GM12878 (cell line): ENCODE results near the gene OSM. TPM values are rescaled to one million over a fixed set of nuclear protein-coding genes. Genes with fewer than 3 reads are reported as not detected.

Source experiments
- ATAC-seq: fragments of 200-7000 bp; cut with Tn5 transposase; 3 replicates; pipeline ENCODE4 v1.9.1; 2020; ENCODE audit warnings: mild to moderate bottlenecking, moderate library complexity
- BruUV-seq: library from RNA; stranded (reverse); fragments of 400-500 nt; replicated peaks from 2 replicates; lab custom pipeline; 2021; lab: Mats Ljungman, UMichigan
- CTCF ChIA-PET: fragments of 300-600 bp; sonication (Branson Sonifier 250); formaldehyde crosslinking; extraction: SDS; loops from one replicate; lab custom pipeline; 2021; ENCODE audit warnings: inconsistent platforms; lab: Yijun Ruan, JAX
- POLR2A ChIA-PET: fragments of 350-600 bp; formaldehyde crosslinking; extraction: SDS; loops from one replicate; lab custom pipeline; 2021; ENCODE audit warnings: inconsistent platforms; lab: Charles Lee
- RAD21 ChIA-PET: fragments of 300-600 bp; sonication (Branson Sonifier 250); formaldehyde crosslinking; loops from one replicate; lab custom pipeline; 2023; ENCODE audit warnings: antibody characterized with exemption; ENCODE audit not compliant: unreplicated experiment; lab: Charles Lee
- SMC1A ChIA-PET: fragments of 300-600 bp; sonication (Branson Sonifier 250); formaldehyde crosslinking; loops from one replicate; lab custom pipeline; 2023; ENCODE audit not compliant: unreplicated experiment, uncharacterized antibody; lab: Charles Lee
- DNase-seq: peaks from one replicate; pipeline ENCODE4 v3.0.0-alpha.2; 2011; ENCODE audit warnings: low read depth, low spot score
- FAIRE-seq: peaks from 3 replicates; lab custom pipeline; 2011; peaks lifted over from hg19 to GRCh38; lab: Jason Lieb, UNC
- H2AFZ ChIP-seq: 2 replicates; pipeline ENCODE4 v1.6.0; 2011; ENCODE audit warnings: low read depth, low read length, control low read depth; ENCODE audit not compliant: control insufficient read depth
- H3K27ac ChIP-seq: 2 replicates; pipeline ENCODE4 v1.5.1; 2011; ENCODE audit warnings: control low read depth; ENCODE audit not compliant: control insufficient read depth, insufficient read depth
- H3K27me3 ChIP-seq, 2 experiments: replicated peaks in 1 of 2; 2 replicates each; pipeline versions ENCODE4 v1.6.0 to v1.6.1; 2011; ENCODE audit warnings: low read length in 1 of 2; ENCODE audit not compliant: control insufficient read depth in 2 of 2, insufficient read depth in 2 of 2
- H3K36me3 ChIP-seq, 2 experiments: 2 replicates each; pipeline ENCODE4 v1.5.1; 2011; ENCODE audit warnings: low read length in 1 of 2; ENCODE audit not compliant: control insufficient read depth in 2 of 2, insufficient read depth in 2 of 2
- H3K4me1 ChIP-seq: 2 replicates; pipeline ENCODE4 v1.6.1; 2011; ENCODE audit warnings: mild to moderate bottlenecking, low read length, moderate library complexity, mixed read lengths; ENCODE audit not compliant: control insufficient read depth, insufficient read depth
- H3K4me2 ChIP-seq: 2 replicates; pipeline ENCODE4 v1.6.0; 2011; ENCODE audit warnings: control low read depth; ENCODE audit not compliant: control insufficient read depth, insufficient read depth
- H3K4me3 ChIP-seq: fragments of 200-600 bp; sonication (generic); 2 replicates; pipeline ENCODE4 v1.5.1; 2016
- H3K79me2 ChIP-seq: 2 replicates; pipeline ENCODE4 v1.6.0; 2011; ENCODE audit warnings: low read length; ENCODE audit not compliant: control insufficient read depth, insufficient read depth
- H3K9ac ChIP-seq: 2 replicates; pipeline ENCODE4 v1.8.0; 2011; ENCODE audit warnings: low read length, control low read depth, mixed read lengths; ENCODE audit not compliant: control insufficient read depth, insufficient read depth
- H3K9me3 ChIP-seq: replicated peaks from 3 replicates; pipeline ENCODE4 v1.5.1; 2011; ENCODE audit warnings: mild to moderate bottlenecking, low read length; ENCODE audit not compliant: control insufficient read depth, insufficient read depth
- H4K20me1 ChIP-seq: 2 replicates; pipeline ENCODE4 v1.6.0; 2011; ENCODE audit not compliant: control insufficient read depth, insufficient read depth
- ATF7 ChIP-seq: fragments of 450-650 bp; IDR thresholded peaks from 2 replicates; pipeline ENCODE4 v1.6.1; 2016; ENCODE audit warnings: low read depth, mild to moderate bottlenecking
- BCL11A ChIP-seq: IDR thresholded peaks from 2 replicates; pipeline ENCODE4 v1.6.1; 2011; ENCODE audit warnings: low read depth, low read length
- EP300 ChIP-seq, 2 experiments: fragments of 150-350 bp in 1 of 2; IDR thresholded peaks; 2 replicates each; pipeline ENCODE4 v1.6.1; 2011 to 2012; ENCODE audit warnings: low read depth in 2 of 2, low read length in 2 of 2, borderline replicate concordance in 1 of 2, improper control_type of control experiment in 1 of 2, inconsistent platforms in 1 of 2; ENCODE audit not compliant: control insufficient read depth in 1 of 2
- ETV6 ChIP-seq, 2 experiments: fragments of 450-650 bp in 1 of 2; IDR thresholded peaks in 1 of 2; conservative IDR thresholded peaks in 1 of 2; 2 replicates each; pipeline ENCODE4 v1.6.1; 2014; ENCODE audit warnings: antibody characterized with exemption in 1 of 2, borderline replicate concordance in 1 of 2, low read depth in 1 of 2, mild to moderate bottlenecking in 1 of 2, moderate library complexity in 1 of 2
- FOXM1 ChIP-seq: IDR thresholded peaks from 2 replicates; pipeline ENCODE4 v1.6.1; 2012; ENCODE audit warnings: low read depth, mild to moderate bottlenecking, inconsistent platforms, low read length, moderate library complexity
- IRF3 ChIP-seq: fragments of 450-650 bp; IDR thresholded peaks from 2 replicates; pipeline ENCODE4 v1.6.1; 2014; ENCODE audit warnings: mild to moderate bottlenecking
- JUNB ChIP-seq: IDR thresholded peaks from 2 replicates; pipeline ENCODE4 v1.6.1; 2016; ENCODE audit warnings: antibody characterized with exemption, mild to moderate bottlenecking
- MTA2 ChIP-seq: fragments of 450-650 bp; IDR thresholded peaks from 2 replicates; pipeline ENCODE4 v1.6.1; 2016; ENCODE audit warnings: low read depth, mild to moderate bottlenecking, moderate library complexity
- NFXL1 ChIP-seq: fragments of 450-650 bp; IDR thresholded peaks from 2 replicates; pipeline ENCODE4 v1.6.1; 2017; ENCODE audit warnings: antibody characterized with exemption, mild to moderate bottlenecking, borderline replicate concordance
- NR2C2 ChIP-seq: IDR thresholded peaks from 2 replicates; pipeline ENCODE4 v1.6.1; 2011; ENCODE audit warnings: borderline replicate concordance, low read depth; ENCODE audit not compliant: control insufficient read depth, insufficient read length
- NRF1 ChIP-seq: conservative IDR thresholded peaks from 2 replicates; pipeline ENCODE4 v1.6.1; 2011; ENCODE audit warnings: mild to moderate bottlenecking, low read depth, low read length, improper control_type of control experiment
- PML ChIP-seq: IDR thresholded peaks from 2 replicates; pipeline ENCODE4 v1.6.1; 2012; ENCODE audit warnings: low read length, inconsistent platforms
- RFX5 ChIP-seq: IDR thresholded peaks from 2 replicates; pipeline ENCODE4 v1.6.1; 2011; ENCODE audit warnings: low read depth, low read length, improper control_type of control experiment
- RUNX3 ChIP-seq: IDR thresholded peaks from 2 replicates; pipeline ENCODE4 v1.6.1; 2012; ENCODE audit warnings: low read length, inconsistent platforms
- SP1 ChIP-seq: IDR thresholded peaks from one replicate; pipeline ENCODE4 v1.6.1; 2011; ENCODE audit warnings: low read depth, low read length
- ZNF207 ChIP-seq: fragments of 450-650 bp; IDR thresholded peaks from 2 replicates; pipeline ENCODE4 v1.6.1; 2014; ENCODE audit warnings: antibody characterized with exemption, mild to moderate bottlenecking, borderline replicate concordance
- WGBS: methylation state at CpG from one replicate; pipeline ENCODE4 v1.1.6; 2016; ENCODE audit warnings: low lambda C conversion rate; ENCODE audit not compliant: insufficient replicate concordance, insufficient coverage; ENCODE audit errors: missing lambda C conversion rate; 5-methylcytosine and 5-hydroxymethylcytosine counted together
- in situ Hi-C: fragments of 300-500 bp; cut with MboI; formaldehyde crosslinking; loops from 9 replicates; pipeline ENCODE4 v1.14.3; 2018; ENCODE audit warnings: mixed read lengths
- intact Hi-C: fragments of 100-400 bp; cut with micrococcal nuclease; formaldehyde crosslinking; loops from one replicate; pipeline ENCODE4 v1.14.2; 2022; ENCODE audit not compliant: unreplicated experiment
- polyA plus RNA-seq, 11 experiments: library from polyadenylated mRNA; depleted of rRNA in 4 of 11; unstranded in 6 of 11; stranded (reverse) in 5 of 11; fragments of >200 nt; fragmentation: Nextera tagmentation in 4 of 11; fragmentation: Illumina TruSeq in 1 of 11; extraction: Ambion mirVana in 4 of 11; extraction: Trizol in 1 of 11; gene quantifications; 1 replicate in 1 of 11; 2 replicates in 10 of 11; pipeline versions ENCODE4 v1.2.1 to v1.2.3, GENCODE V29; 2011 to 2016; ENCODE audit warnings: inconsistent platforms in 2 of 11, missing spikeins in 2 of 11, low read depth in 1 of 11
- total RNA-seq, 4 experiments: library from RNA; depleted of rRNA in 3 of 4; stranded (reverse); fragments of >200 nt in 3 of 4; fragmentation: Illumina TruSeq in 1 of 4; extraction: Trizol in 1 of 4; gene quantifications; 2 replicates each; pipeline versions ENCODE4 v1.2.1 to v1.2.3, GENCODE V29; 2013 to 2021
- TF ChIP-seq, protein P1 (sequence below): IDR thresholded peaks from 2 replicates; pipeline ENCODE4 v1.6.1; 2012; ENCODE audit warnings: mild to moderate bottlenecking, low read depth, low read length
- TF ChIP-seq, protein P2 (sequence below): IDR thresholded peaks from 2 replicates; pipeline ENCODE4 v1.6.1; 2011; ENCODE audit warnings: borderline replicate concordance, low read depth, mild to moderate bottlenecking, moderate library complexity, low read length; ENCODE audit not compliant: insufficient read depth, poor library complexity, severe bottlenecking

The OSM gene
- total and polyA plus RNA-seq, 10 of the 15 experiments (the other 5 are each of a cell fraction or from before 2014, with no cell fraction given), result 0.06 to 1.4 (median 0.59) TPM

DNA sequence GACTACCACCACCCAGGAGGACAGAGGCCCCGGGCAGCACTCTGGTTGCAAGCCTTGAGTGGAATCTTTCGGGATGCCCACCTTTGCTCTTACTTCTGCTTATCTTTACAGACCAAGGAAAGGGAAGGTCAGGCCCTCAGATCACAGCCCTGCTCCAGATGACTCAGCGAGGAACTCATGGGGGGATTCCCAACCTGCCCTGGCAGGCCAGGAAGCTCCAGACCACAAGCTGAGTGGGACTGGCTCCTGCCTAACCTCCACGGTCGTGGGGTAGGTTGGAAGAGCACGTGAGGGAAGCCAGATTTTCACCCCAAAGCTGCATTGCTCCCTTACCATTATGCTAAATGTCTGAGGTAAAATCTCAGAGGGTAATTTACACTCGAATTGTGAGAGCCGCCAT lies 48.3 kb upstream of the OSM start:
- DNase-seq (peak; percentile 66), FAIRE-seq (no peak), ATAC-seq (peak; percentile 67)
- Histone ChIP-seq H3K4me2 (peak overlapping the region; percentile 82), H2AFZ (peak overlapping the region; percentile 15; the same call in 1 of the 2 replicates), H3K27me3 (no peaks in the 10 kb centered on the region), H3K36me3 (peaks cover 0 to 6% of the 10 kb centered on the region in 2 experiments; a peak in 2 of 4 replicates), H3K4me3 (0 out of 2 replicates have a peak overlapping the region, but pooled peaks have one; percentile 1), H3K27ac (peak overlapping the region; percentile 80), H3K9ac (peak overlapping the region; percentile 41; the same call in 1 of the 2 replicates), H3K9me3 (no peaks in the 10 kb centered on the region), H4K20me1 (0 out of 2 replicates have a peak, but pooled peaks cover 4% of the 10 kb centered on the region), H3K4me1 (peaks cover 61% of the 10 kb centered on the region), H3K79me2 (peaks cover 56% of the 10 kb centered on the region)
- ChIA-PET POLR2A (interaction anchor here (0.8 to 16.1 kb wide), 6 partner anchors 9 to 109 kb away, joined by 3 to 198 read pairs (median 5); partner anchors contain the start of gene TBC1D10A), CTCF (interaction anchor here (0.9 to 18.4 kb wide), 6 partner anchors 8 to 109 kb away, joined by 3 to 177 read pairs (median 11); partner anchors contain the start of genes CASTOR1 and TBC1D10A), RAD21 (interaction anchor here (1.2 to 4.2 kb wide), 5 partner anchors 9 to 108 kb away, joined by 3 to 23 read pairs (median 5); partner anchors contain the start of genes CASTOR1, CCDC157, SF3A1 and TBC1D10A), SMC1A (interaction anchor here (0.7 to 4.2 kb wide), 7 partner anchors 9 to 39 kb away, joined by 3 to 36 read pairs (median 6); partner anchors contain the start of genes CASTOR1 and TBC1D10A)
- 12% methylated on average over 8 of the region's 8 CpGs for WGBS
- intact Hi-C loops, result no loop called here
- no TSS peak for BruUV-seq
- in situ Hi-C loops, result no loop called here
- TF ChIP-seq ETV6 (conservative IDR thresholded peaks at IDR 0.05 in 1 of 2, IDR thresholded peaks at IDR 0.05 in 1 of 2; ENCODE audit: borderline replicate concordance in 1 of 2, low read depth in 1 of 2), result no peak
- peak; percentile 95 for TF ChIP-seq RUNX3
- TF ChIP-seq PML, result no peak
- no peak for TF ChIP-seq IRF3
- no peak for TF ChIP-seq ZNF207
- peak; percentile 48; the same call in 1 of the 2 replicates for TF ChIP-seq FOXM1
- no peak for TF ChIP-seq NFXL1
- no peak for TF ChIP-seq NRF1
- TF ChIP-seq NR2C2, result no peak
- TF ChIP-seq MTA2, result peak; percentile 56
- peak; percentile 62; the same call in 1 of the 2 replicates for TF ChIP-seq BCL11A
- peak; percentile 59 for TF ChIP-seq JUNB
- peak; percentile 35; the same call in 1 of the 2 replicates for TF ChIP-seq ATF7
- peak; percentile 10 for TF ChIP-seq SP1
- no peak for TF ChIP-seq RFX5
- TF ChIP-seq, protein P1, sequence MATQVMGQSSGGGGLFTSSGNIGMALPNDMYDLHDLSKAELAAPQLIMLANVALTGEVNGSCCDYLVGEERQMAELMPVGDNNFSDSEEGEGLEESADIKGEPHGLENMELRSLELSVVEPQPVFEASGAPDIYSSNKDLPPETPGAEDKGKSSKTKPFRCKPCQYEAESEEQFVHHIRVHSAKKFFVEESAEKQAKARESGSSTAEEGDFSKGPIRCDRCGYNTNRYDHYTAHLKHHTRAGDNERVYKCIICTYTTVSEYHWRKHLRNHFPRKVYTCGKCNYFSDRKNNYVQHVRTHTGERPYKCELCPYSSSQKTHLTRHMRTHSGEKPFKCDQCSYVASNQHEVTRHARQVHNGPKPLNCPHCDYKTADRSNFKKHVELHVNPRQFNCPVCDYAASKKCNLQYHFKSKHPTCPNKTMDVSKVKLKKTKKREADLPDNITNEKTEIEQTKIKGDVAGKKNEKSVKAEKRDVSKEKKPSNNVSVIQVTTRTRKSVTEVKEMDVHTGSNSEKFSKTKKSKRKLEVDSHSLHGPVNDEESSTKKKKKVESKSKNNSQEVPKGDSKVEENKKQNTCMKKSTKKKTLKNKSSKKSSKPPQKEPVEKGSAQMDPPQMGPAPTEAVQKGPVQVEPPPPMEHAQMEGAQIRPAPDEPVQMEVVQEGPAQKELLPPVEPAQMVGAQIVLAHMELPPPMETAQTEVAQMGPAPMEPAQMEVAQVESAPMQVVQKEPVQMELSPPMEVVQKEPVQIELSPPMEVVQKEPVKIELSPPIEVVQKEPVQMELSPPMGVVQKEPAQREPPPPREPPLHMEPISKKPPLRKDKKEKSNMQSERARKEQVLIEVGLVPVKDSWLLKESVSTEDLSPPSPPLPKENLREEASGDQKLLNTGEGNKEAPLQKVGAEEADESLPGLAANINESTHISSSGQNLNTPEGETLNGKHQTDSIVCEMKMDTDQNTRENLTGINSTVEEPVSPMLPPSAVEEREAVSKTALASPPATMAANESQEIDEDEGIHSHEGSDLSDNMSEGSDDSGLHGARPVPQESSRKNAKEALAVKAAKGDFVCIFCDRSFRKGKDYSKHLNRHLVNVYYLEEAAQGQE, result no peak
- peak in 1 of 2 experiments; percentile 39; a peak in 1 of 4 replicates for TF ChIP-seq EP300 (IDR thresholded peaks at IDR 0.05; ENCODE audit: borderline replicate concordance in 1 of 2, control insufficient read depth in 1 of 2, low read depth in 2 of 2, low read length in 2 of 2)
- TF ChIP-seq, protein P2, sequence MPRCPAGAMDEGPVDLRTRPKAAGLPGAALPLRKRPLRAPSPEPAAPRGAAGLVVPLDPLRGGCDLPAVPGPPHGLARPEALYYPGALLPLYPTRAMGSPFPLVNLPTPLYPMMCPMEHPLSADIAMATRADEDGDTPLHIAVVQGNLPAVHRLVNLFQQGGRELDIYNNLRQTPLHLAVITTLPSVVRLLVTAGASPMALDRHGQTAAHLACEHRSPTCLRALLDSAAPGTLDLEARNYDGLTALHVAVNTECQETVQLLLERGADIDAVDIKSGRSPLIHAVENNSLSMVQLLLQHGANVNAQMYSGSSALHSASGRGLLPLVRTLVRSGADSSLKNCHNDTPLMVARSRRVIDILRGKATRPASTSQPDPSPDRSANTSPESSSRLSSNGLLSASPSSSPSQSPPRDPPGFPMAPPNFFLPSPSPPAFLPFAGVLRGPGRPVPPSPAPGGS, result peak; percentile 14
